Choroid plexus epithelial cell (primary cell): ENCODE results near the gene MTCL1.

Source experiments
- DNase-seq: peaks from one replicate; pipeline ENCODE4 v3.0.0-alpha.2; 2010; ENCODE audit warnings: low read depth
- H3K4me3 ChIP-seq: 2 replicates; pipeline ENCODE4 v1.5.1; 2011; ENCODE audit warnings: low read depth, mild to moderate bottlenecking, control low read depth, low read length, moderate library complexity
- TF ChIP-seq, protein P1 (sequence below): conservative IDR thresholded peaks from 2 replicates; pipeline ENCODE4 v1.5.1; 2011; ENCODE audit warnings: low read depth, mild to moderate bottlenecking, control low read depth, inconsistent platforms, low read length, moderate library complexity

The MTCL1 gene

GRCh38 chr18:8854550-8854949 is 149.2 kb downstream of the MTCL1 start:
- no peak overlapping the region for H3K4me3 ChIP-seq
- TF ChIP-seq, protein P1, sequence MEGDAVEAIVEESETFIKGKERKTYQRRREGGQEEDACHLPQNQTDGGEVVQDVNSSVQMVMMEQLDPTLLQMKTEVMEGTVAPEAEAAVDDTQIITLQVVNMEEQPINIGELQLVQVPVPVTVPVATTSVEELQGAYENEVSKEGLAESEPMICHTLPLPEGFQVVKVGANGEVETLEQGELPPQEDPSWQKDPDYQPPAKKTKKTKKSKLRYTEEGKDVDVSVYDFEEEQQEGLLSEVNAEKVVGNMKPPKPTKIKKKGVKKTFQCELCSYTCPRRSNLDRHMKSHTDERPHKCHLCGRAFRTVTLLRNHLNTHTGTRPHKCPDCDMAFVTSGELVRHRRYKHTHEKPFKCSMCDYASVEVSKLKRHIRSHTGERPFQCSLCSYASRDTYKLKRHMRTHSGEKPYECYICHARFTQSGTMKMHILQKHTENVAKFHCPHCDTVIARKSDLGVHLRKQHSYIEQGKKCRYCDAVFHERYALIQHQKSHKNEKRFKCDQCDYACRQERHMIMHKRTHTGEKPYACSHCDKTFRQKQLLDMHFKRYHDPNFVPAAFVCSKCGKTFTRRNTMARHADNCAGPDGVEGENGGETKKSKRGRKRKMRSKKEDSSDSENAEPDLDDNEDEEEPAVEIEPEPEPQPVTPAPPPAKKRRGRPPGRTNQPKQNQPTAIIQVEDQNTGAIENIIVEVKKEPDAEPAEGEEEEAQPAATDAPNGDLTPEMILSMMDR: no peak
- DNase-seq: no peak

DNA sequence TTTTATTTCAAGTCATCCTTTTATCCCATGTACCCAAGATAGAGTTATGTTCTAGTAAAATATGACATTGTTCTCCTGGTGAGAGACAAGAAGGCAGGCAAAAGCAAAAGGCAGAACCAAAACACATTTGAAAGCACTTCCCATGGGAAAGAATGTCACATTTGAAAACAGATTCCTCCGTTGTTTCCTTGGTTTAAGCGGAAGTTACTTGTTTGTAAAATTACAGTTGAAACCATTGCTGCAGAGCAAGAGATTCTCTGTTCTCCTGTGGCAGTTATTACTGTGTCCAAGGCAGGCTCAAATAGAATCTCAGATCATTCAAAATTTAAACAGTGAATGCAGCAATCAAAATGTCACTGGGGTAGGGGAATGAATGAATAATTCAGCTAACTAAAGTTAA is 149.6 kb downstream of the MTCL1 start:
- DNase-seq: no peak
- no peak overlapping the region for H3K4me3 ChIP-seq
- TF ChIP-seq, protein P1: no peak

DNA sequence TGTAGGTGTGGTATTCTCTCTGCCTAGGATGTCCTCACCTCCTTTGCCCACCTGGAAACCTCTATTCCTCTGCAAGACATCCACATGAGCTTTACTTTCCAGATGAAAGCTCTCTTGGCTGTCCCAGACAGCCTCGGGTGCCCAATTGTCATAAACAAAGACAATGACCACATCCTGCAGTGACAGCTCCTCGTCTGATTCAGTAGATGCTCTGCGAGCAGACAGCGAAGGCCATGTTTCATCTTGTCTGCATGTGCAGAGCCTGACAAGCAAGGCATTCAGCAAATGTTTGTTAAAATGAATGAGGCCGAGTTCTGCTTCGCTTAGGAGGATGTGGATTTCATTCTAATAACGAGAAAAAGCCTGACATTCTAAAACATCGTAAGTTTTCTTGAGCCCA is 150.9 kb downstream of the MTCL1 start:
- DNase-seq: no peak
- H3K4me3 ChIP-seq: no peak overlapping the region
- TF ChIP-seq, protein P1: no peak

DNA sequence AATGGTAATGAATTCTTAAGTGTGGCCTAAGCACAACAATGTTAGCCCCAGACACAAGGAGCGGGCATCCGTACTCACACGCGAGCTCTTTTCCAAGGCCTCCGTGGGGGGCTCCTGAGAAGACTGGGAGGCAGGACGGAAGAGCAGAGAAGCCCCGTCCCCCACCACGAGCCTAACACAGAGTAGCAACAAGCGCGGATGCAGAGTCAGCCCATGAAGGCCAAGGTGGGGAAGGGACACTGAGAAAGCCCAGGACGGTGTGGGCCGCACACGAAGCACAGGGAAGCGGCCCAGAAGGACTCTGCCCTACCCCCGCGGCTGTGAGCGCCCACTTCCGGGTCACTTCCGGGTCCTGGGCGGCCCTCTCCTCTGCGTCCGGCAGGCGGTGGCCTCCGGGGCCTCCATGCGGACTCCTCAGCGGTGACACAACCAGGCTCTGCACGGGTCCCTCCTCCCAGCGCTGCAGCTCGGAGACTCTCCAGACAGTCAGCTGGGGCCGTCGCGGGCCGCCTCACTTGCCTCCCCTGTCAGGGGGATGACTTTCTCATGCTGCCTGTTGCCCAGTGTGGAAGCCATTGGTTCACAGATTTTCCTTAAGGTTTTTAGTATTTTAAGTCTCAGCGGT is 151.5 kb downstream of the MTCL1 start:
- TF ChIP-seq, protein P1: no peak
- no peak for DNase-seq
- no peak overlapping the region for H3K4me3 ChIP-seq

GRCh38 chr18:8857806-8858205 is 152.4 kb downstream of the MTCL1 start:
- no peak for DNase-seq
- H3K4me3 ChIP-seq: no peak overlapping the region
- TF ChIP-seq, protein P1: no peak

GRCh38 chr18:8858888-8859511 is 153.6 kb downstream of the MTCL1 start:
- no peak overlapping the region for H3K4me3 ChIP-seq
- DNase-seq: peak; percentile 97
- TF ChIP-seq, protein P1: no peak
